ENCODE data around the gene MET. TPM values are rescaled to one million over a fixed set of nuclear protein-coding genes. Genes with fewer than 3 reads are reported as not detected.
"Not testable (repeated sequence)": the region's sequence is repeated elsewhere in the genome, so short reads cannot be mapped to it uniquely, and the experiment has no call there.

The MET gene
- 28.0 and 49.3 TPM in 2 replicates for total RNA-seq

- DNase-seq (ENCODE audit: low read depth in 2 of 2) = peak; percentile 85 to 86
Measured at GRCh38 chr7:116671681-116672595, at the start of gene MET. MET (plus strand) TSS chr7:116672196; CDS start chr7:116699085, 26,889 bp downstream.

- peak in 1 of 2 donors; percentile 5 for DNase-seq (ENCODE audit: low read depth in 2 of 2)
Measured at GRCh38 chr7:116626886-116627285, 45.1 kb upstream of the MET start.

- DNase-seq (ENCODE audit: low read depth in 2 of 2) = peak; percentile 54
Measured at GRCh38 chr7:116629051-116629463, 42.9 kb upstream of the MET start.

- DNase-seq (ENCODE audit: low read depth in 2 of 2) = no peak
Measured at GRCh38 chr7:116630357-116630756, 41.6 kb upstream of the MET start.

GRCh38 chr7:116630932-116631671 lies 40.9 kb upstream of the MET start:
- peak in 1 of 2 donors; percentile 48 for DNase-seq (ENCODE audit: low read depth in 2 of 2)

- no peak for DNase-seq (ENCODE audit: low read depth in 2 of 2)
Measured at GRCh38 chr7:116631676-116632075, 40.3 kb upstream of the MET start.

- no peak for DNase-seq (ENCODE audit: low read depth in 2 of 2)
Measured at GRCh38 chr7:116632384-116632783, 39.6 kb upstream of the MET start.

- peak in 1 of 2 donors; percentile 48 for DNase-seq (ENCODE audit: low read depth in 2 of 2)
Measured at GRCh38 chr7:116633131-116633988, 38.6 kb upstream of the MET start.

GRCh38 chr7:116636997-116637396 lies 35.0 kb upstream of the MET start:
- no peak for DNase-seq (ENCODE audit: low read depth in 2 of 2)

GRCh38 chr7:116638592-116638991 lies 33.4 kb upstream of the MET start:
- DNase-seq (ENCODE audit: low read depth in 2 of 2) = not testable (repeated sequence)

GRCh38 chr7:116641551-116642153 lies 30.3 kb upstream of the MET start:
- DNase-seq (ENCODE audit: low read depth in 2 of 2) = no peak

GRCh38 chr7:116643148-116643547 lies 28.8 kb upstream of the MET start:
- not testable (repeated sequence) for DNase-seq (ENCODE audit: low read depth in 2 of 2)

GRCh38 chr7:116644628-116645027 lies 27.4 kb upstream of the MET start:
- no peak for DNase-seq (ENCODE audit: low read depth in 2 of 2)

GRCh38 chr7:116647290-116647689 lies 24.7 kb upstream of the MET start:
- DNase-seq (ENCODE audit: low read depth in 2 of 2) = no peak

- no peak for DNase-seq (ENCODE audit: low read depth in 2 of 2)
Measured at GRCh38 chr7:116647861-116648260, 24.1 kb upstream of the MET start.

- DNase-seq (ENCODE audit: low read depth in 2 of 2) = no peak
Measured at GRCh38 chr7:116650436-116650835, 21.6 kb upstream of the MET start.

GRCh38 chr7:116652793-116653192 lies 19.2 kb upstream of the MET start:
- DNase-seq (ENCODE audit: low read depth in 2 of 2) = no peak

GRCh38 chr7:116653204-116653603 lies 18.8 kb upstream of the MET start:
- peak in 1 of 2 donors; percentile 59 for DNase-seq (ENCODE audit: low read depth in 2 of 2)

- no peak for DNase-seq (ENCODE audit: low read depth in 2 of 2)
Measured at GRCh38 chr7:116653646-116654045, 18.4 kb upstream of the MET start.

GRCh38 chr7:116659248-116659647 lies 12.7 kb upstream of the MET start:
- not testable (repeated sequence) for DNase-seq (ENCODE audit: low read depth in 2 of 2)

- no peak for DNase-seq (ENCODE audit: low read depth in 2 of 2)
Measured at GRCh38 chr7:116661865-116662264, 10.1 kb upstream of the MET start.

Measured in lung microvascular endothelial cell (primary cell).